Measurements from ENCODE around the gene DCHS2.

The DCHS2 gene

DNA sequence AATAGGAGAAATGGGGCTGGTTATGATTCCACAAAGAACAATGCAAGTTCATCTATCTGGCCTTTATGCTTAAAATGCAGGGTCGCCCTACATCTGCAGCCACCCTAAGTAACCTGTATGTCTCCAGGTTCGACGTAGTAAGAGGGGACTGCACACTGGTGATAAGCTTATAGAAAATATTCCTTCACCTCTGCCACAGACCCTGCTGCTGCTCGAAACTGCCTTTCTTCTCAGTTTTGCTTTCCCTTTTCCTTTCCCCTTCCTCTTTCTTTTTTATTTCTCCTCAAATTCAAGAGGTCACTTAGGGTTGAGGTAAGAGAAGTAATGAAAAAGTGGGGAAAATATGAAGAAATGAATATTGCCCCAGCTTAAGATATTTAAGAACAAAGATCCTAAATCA, 123.5 kb downstream of the DCHS2 start:
- no peak for DNase-seq

DNA sequence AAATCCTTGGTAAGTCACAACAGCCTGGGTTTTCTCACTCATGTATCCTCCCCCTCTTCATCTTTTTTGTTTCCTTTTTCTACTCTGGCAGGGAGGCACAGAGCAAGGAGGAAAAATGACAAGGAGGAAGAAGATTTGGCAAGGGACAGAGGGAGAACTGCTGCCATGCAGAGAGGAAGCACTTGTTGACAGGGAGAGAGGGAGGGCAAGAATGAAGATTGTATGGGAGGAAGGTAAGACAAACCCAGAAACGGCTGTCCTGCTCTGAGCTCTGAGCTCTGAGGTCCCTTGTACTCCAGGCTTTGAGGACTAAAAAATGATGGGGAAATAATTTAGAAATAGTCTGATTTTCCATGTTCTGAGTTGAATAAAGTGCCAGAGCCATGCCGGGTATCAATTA, 123.9 kb downstream of the DCHS2 start:
- DNase-seq, result no peak

DNA sequence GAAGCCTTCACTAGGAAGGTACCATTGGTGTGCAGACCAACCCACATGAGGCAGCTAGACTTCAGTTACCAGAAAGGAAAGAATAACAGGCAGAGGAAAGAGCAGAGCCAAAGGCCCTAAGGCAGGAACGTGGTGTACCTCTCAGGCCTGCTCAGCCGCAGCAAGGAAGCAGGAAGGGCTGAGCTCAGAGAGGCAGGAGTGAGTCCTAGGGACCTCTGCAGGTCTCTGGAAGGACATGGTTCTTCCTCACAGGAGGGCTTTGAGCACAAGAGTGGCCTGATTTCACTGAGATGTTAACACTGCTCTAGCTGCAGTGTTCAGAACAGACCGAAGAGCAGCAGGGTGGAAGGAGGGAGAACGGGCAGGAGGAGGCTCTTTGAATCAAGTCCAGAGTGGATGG, 124.6 kb downstream of the DCHS2 start:
- no peak for DNase-seq

DNA sequence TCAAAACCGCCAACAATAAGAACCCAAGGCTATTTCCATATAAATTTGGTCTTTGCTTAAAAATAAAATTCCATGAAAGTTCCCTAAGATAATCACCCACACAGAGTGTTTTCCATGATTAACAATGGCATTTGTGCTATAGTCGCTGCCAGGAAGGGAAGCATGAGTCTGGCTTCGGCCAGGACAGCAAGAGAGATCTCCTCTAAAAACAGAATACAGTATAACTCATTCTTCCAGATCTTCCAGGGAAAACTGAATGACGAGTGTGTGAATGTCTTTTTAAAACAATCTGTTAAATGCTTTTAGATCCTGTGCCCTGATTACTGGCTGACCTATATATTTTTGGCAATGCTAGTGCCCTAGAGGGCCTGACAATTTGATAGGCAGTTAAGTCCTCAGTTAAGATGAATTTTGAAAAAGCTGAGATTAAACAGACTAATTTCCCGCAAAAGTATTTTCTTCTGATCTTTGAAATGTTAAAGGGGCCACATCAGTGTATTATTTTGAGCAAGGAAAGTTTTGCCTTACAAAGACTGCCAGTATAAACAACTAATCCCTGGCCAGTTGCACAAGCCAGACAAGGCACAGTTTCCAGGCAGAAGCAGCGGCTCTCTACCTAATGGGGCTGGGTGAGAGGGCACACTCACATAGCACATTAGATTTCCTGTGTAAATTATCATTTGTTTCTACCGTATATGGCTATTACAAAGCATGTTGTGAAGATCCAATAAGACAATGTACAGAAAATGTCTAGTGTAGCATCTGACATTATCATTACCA, 127.3 kb downstream of the DCHS2 start:
- DNase-seq, result no peak

DNA sequence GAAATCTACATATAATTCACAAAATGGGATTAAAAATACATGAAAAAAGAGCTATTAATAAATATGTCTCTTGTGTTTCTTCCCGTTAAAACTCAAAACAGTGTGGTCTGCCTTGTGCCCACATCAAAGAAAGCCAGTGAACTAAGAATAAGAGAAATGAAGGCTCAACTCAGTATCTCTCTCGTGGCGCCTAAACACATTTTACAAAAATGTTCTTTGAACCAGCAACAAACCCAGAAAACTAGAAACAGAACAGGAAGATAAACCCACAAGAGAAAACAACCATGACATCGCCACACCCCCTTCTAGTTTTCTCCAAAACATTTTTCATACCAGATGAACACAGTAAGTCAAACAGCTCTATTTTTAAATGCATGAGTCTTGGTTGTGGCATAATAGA, 130.1 kb downstream of the DCHS2 start:
- DNase-seq, result no peak

DNA sequence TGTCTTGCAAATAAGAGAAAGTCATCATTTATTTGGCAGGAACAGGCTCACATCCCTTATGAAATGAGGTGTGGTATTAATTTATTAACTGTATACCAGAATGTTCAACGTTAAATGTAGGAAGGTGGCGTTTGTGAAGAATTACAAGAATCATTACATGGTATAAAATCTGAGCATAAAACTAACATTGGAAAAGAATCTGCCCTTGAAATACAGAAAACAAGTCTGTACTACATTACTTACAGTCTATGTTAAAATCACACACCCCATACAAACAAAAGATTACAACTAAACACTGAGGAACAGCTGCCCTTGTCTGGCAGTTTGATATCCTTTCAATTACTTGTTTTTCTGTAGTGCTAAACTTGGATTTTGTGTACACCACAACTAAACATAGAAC, 131.1 kb downstream of the DCHS2 start:
- no peak for DNase-seq

DNA sequence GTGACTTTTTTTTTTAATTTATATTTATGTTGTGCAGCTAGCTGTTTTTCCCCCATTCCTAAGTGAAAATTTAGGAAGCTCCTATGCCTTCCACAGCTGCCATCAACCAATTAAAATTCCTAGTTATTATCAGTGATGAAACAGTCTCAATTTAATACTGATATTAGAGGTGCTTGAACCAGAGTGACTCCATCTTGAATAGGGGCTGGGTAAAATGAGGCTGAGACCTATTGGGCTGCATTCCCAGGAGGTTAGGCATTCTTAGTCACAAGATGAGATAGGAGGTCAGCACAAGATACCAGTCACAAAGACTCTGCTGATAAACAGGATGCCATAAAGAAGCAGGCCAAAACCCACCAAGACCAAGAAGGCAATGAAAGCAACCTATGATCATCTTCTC, 136.7 kb downstream of the DCHS2 start:
- DNase-seq, result no peak

DNA sequence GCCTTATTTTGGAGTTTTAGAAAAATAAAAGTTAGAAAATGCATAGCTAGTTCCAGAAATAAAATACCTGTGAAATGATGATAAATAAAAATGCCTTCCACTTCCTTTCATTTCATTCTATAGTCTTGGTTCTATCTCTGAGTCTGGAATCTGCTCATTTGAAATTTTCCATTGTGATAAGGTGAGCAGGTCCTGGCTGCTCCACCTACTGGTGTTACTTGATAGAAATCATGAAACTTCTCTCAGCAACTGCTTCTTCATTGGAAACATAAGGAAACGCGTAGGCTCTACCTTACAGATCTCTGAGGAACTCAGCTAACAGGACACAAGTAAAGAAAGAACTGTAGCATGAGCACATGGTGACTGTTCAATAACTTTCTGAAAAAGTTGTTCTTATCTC, 141.8 kb downstream of the DCHS2 start:
- no peak for DNase-seq

DNA sequence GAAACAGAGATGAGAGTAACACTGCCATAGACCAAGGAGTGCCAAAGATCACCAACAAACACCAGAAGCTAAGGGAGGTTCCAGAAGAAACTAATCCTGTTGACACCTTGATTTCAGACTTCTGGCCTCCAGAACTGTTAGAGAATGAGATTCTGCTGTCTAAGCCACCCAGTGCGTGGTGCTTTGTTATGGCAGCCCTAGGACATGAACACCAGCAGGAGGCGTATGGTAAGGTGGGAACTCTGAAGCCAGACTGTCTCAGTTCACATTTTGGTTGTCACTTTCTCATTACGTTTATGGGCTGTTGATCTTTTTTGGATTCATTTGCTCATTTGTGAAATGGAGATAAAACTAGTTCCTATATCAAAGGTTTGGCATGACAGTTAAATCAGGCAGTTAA, 142.9 kb downstream of the DCHS2 start:
- DNase-seq, result no peak

DNA sequence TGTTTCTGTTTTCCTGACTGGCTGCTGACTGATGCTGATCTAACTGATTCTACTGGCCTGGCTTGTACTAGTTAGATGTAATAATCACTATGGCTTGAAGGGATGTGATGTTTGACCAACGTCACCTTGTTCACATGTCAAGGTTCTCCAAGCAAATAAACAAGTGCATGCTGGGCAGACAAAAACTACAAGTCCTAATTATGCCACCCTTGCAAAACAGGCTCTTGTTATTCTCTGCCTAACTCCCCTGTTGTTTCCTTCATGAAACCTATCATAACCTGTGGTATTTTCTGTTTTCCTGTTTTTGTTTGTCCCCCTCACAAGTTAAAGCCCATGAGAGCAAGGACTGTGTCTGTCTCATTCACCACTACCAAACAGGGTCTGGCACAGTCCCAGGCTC, 146.2 kb downstream of the DCHS2 start:
- no peak for DNase-seq

DNA sequence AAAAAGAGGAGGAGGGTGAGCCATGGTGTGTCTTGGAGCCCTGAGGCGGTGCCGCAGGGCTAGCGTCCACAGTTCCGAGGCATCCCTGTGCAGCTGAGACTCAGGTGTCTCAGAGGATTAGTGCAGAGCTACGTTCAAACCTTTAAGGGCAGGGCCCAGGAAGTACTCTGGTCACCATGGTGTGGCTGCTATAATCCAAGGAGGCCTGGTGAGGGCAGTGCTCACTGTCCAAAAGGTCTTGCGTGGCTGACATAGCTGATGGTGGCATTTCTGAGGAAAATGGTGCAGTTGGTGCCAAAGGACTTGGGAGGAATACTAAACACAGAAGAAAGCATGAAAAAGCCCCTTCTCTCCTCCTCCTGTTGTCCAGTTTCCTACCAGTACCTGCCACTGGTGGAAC, 146.9 kb downstream of the DCHS2 start:
- no peak for DNase-seq

DNA sequence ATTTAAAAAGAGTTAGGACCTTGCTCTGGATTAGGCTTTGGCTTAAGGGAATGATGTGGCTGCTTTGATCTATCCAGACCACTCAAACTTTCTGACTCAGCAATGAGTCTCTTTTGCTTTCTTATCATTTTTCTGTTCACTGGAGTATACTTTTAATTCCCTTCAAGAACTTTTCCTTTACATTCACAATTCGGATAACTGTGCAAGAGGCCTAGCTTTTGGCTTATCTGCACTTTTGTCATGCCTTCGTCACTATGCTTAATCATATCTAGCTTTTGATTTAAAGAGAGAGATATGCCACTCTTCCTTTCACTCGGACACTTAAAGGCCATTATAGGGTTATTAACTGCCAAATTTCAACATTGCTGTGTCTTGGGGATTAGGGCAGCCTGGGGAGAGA, 147.9 kb downstream of the DCHS2 start:
- DNase-seq, result no peak

DNA sequence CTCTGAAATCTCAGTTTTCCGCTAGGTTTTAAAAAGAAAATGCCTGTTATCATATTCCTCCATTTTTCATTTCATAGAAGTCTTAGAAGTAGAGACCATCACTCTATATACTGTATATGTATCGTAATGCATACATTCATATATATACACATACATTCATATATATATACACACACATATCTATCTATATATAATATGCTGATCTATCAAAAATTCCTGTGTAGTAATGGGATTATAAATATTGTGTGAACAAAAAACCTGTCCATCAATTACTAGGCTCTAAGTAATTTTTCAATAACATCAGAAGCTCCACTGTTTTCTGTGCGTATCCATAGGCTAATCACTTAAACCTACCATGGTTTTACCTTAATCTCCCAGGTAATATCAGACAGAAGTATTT, 150.2 kb downstream of the DCHS2 start:
- no peak for DNase-seq

DNA sequence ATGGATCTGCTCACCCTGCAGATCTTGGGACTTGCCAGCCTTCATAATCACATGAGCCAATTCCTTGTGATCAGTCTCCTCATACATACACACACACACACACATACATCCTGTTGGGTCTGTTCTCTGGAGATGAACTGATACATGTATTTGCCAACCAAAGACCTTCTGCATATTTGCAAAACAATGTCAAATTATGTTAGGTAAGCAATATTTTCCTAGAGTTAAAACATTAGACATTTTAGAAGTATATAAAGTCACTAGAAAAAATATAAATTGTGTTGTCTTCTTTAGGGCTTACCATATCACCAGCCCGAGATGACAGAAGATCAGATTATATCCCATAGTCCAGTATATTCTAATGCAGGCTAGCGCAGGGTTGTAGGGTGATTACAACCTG, 156.0 kb downstream of the DCHS2 start:
- no peak for DNase-seq

DNA sequence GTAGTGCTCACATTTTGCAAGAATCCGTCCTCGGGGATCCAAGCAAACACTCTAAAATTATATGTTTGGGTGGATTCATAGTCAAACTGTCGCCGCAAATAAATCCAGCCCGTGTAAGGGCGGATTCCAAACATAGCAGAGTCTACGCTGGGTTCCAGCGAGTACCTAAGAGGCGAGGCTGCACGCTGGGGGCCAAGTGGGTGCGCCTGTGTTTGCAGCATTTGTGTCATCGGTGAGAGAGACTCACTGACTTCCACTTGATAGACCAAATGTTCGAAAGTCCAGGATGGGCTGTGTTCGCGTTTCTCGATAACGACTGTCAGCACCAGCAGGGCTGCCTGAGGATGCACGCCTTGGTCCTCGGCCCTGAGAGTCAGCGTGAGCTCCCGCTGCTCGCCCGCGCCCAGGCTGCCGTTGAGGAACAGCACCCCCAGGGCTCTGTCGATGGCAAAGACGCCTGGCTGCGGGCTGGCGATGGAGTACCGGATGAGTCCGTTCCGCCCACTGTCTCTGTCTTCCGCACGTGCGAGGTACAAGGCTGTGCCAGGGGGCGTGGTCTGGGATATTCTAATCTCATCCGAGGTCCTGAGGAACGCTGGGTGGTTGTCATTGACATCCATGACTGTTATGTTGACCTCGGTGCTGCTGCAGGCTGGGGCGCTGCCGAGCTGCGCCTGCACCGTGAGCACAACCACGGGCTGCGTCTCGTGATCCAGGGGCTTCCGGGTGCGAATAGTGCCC, 158.7 kb downstream of the DCHS2 start:
- DNase-seq, result no peak

DNA sequence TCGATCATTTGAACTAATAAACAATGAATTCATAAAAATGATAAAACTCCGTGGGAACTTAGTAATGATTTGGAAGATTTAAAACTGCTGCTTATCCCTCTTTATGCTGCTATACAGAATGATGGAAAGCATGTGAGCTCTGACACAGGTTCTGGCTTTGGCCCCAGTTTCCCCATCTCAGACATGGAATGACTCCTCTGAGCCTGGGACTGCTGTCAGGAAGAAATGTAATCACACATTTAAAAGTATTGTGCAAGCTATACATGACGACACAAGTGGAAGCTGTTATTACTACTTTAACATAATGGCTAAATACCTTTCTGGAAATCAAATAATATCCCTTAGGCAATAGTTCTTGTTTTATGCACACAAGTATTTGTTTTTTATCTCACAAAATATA, 161.7 kb downstream of the DCHS2 start:
- DNase-seq, result no peak

DNA sequence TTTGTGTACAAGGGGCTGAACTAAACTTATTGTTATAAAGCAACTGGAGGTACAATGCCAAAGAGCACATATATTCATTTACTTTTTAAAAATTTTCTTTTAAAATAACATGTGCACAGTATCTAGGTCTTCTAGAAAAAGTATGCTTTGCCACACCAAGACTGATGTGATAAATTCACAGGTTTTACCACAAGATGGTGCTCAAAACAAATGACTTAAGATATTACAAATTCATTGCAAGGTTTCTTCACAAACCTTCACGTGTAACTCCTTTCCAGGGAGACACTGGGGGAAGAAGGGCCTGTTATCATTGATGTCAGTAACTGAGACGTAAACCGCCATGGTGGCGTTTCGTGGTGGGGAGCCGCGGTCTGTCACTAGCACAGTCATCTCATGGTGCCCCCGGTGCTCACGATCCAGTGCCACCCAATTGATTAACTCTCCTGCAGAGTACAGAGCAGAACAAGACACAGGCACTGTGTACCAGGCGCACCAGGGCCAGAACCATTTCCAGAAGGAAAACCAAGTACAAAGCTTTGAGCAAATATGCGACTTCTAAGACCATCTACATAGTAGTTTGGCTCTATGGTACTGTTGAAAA, 162.2 kb downstream of the DCHS2 start:
- DNase-seq, result no peak

DNA sequence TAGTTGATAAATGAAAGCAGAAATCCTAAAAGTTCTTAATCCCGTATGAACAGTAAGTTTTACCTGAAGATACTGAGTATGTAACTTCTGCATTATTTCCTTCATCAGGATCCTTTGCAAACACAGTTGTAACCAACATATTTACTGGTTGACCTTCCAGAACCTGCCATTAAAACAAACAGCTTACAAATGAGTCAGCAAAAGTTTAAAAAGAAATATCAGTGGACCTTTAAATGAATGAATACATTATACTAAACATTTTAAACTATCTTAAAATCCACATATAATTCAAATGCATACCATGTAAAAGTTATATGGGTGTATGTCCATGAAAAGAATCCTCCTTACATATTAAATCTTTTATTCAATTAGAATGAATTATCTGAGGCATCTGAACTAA, 163.6 kb downstream of the DCHS2 start:
- DNase-seq, result no peak

DNA sequence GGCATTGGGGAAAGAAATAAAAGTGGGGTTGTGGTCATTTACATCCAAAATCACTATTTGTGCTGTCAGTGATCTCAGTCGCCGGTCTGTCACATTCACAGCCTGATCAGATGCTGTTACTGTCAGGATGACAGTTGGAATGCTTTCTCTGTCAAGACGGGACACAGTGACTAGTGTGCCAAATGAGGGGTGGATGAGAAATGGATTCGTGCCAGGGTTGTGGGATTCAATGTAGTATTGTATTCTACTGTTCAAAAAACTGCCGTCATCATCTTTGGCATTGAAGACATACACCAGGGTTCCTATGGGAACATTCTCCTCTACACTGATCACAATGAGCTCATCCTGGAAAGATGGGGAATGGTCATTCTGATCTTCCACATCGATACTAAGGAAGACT, 171.1 kb downstream of the DCHS2 start:
- no peak for DNase-seq

DNA sequence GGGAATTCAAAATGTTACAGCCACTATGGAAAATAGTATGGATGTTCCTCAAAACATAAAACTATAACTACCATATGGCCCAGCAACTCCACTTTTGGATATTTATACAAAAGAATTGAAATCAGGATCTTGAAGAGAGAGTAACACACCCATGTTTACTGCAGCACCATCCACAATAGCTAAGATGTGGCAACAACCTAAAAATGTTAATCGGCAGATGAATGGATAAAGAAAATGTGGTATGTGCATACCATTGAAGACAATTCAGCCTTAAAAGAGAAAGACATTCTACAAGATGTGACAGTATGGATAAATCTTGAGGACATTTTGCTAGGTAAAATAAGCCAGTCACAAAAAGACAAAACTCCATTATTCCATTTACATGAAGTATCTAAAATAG, 171.9 kb downstream of the DCHS2 start:
- DNase-seq, result no peak

DNA sequence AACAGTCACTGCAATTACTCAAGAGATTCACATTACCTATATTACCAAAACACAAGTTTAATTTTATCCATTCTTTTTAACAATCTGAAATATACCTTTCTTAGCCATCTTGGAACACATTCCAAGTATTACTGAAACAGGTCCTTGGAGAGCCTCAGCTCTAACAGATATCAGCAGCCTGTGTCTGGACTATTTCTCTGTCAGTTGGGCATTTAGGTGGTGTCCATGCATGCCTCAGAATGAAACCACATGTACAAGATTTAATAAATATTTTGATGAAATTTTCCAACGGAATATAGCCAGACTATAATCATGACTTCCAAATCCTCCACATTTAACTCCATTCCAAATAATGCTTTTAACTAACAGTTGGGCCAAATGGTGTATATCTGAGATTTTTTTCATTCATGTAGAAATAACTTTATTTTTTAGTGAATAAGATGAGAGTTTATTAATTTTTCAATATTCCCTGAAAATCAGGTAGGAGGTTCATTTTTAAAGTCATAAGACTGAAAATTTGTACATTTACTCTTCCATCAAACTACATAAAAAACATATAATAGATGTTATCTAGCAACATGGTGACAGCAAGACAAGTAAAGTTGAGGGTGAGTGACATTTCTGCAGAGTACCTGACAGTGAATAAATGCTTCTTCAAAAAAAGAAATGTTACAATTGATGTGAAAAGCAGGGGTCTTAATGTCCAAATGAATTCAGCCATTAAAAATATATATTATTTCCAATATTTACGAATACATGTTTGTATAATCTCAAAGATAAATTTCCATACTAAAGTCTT, 174.2 kb downstream of the DCHS2 start:
- DNase-seq, result no peak

DNA sequence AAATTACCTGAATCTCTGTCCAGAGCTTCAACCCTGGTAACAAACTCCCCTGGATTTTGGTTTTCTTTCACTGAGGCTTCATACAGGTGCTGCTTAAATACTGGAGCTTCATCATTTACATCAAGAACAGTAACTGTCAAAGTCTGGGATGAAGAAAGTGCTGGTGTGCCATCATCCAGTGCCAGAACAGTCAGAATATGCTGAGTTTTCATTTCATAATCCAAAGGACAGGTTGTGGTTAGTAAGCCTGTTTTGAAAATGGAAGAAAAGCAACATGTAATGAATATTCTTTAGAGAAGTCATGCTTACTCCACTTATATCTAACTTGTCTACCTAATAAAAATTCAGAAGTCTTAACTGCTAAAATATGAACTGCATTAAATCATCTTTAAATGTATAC, 175.9 kb downstream of the DCHS2 start:
- DNase-seq, result no peak

DNA sequence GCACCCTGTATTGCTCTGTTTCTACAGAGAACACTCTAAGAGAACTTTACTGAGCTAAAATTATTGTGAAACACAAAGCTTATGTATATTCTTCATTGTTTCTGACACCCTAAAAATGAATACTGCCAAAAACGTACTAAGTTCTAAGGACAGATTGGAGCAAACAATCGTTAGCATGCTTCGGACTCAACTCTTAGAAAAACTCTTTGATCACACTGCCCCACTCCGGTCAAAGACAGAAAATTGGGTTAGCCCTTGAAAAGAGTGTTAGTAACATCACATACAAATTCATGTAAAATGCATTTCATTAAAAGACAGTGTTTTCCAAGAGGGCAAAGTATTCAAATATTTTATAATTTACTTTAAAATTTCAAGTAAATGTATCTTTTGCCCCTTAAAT, 177.4 kb downstream of the DCHS2 start:
- DNase-seq, result no peak
